Activated B cell treated with CpG ODN at 0.5 μM for 24 hours (primary cell): ENCODE results near the gene ABCG1. TPM values are rescaled to one million over a fixed set of nuclear protein-coding genes. Genes with fewer than 3 reads are reported as not detected.
A peak's percentile ranks its signal among the peaks of the same experiment; 100 is the strongest.

Experiments
- ATAC-seq: fragments of 200-7000 bp; cut with Tn5 transposase; one replicate; pipeline ENCODE4 v1.10.0; 2021; ENCODE audit warnings: low read depth, mild to moderate bottlenecking, moderate library complexity
- CTCF ChIA-PET: fragments of 350-600 bp; sonication (Branson Sonifier 250); formaldehyde crosslinking; loops from one replicate; lab custom pipeline; 2021; ENCODE audit warnings: antibody characterized with exemption; lab: Charles Lee
- POLR2A ChIA-PET: fragments of 350-600 bp; sonication (Branson Sonifier 250); formaldehyde crosslinking; loops from one replicate; lab custom pipeline; 2021; ENCODE audit warnings: antibody characterized with exemption; lab: Charles Lee
- DNase-seq: peaks from one replicate; pipeline ENCODE4 v3.0.0; 2022
- H3K27ac Mint-ChIP-seq: one replicate; pipeline ENCODE4 v1.8.0; 2020; ENCODE audit warnings: mixed read lengths
- H3K27me3 Mint-ChIP-seq: one replicate; pipeline ENCODE4 v1.8.0; 2021; ENCODE audit warnings: mixed read lengths
- H3K36me3 Mint-ChIP-seq: one replicate; pipeline ENCODE4 v1.8.0; 2021; ENCODE audit warnings: low read depth, mixed read lengths
- H3K4me1 Mint-ChIP-seq: one replicate; pipeline ENCODE4 v1.8.0; 2021; ENCODE audit warnings: mixed read lengths
- H3K4me3 Mint-ChIP-seq: one replicate; pipeline ENCODE4 v1.8.0; 2020; ENCODE audit warnings: mild to moderate bottlenecking, mixed read lengths
- H3K9me3 Mint-ChIP-seq: one replicate; pipeline ENCODE4 v1.8.0; 2020; ENCODE audit warnings: mixed read lengths
- CTCF ChIP-seq: fragments of 200-600 bp; IDR thresholded peaks from one replicate; pipeline ENCODE4 v1.8.0; 2022; ENCODE audit warnings: antibody characterized with exemption, mild to moderate bottlenecking
- intact Hi-C: fragments of 100-400 bp; cut with micrococcal nuclease; formaldehyde crosslinking; loops from one replicate; pipeline ENCODE4 v1.15.1; 2024
- total RNA-seq: library from RNA; stranded (reverse); gene quantifications from 2 replicates; pipeline ENCODE4 v1.2.3, GENCODE V29; 2022

The ABCG1 gene
- total RNA-seq, 1 donor from 2014 or later: 3.4 TPM

- no peak overlapping the region for H3K27ac Mint-ChIP-seq
- H3K27me3 Mint-ChIP-seq: no peaks in the 10 kb centered on the region
- POLR2A ChIA-PET: interaction anchor here (0.5 to 0.6 kb wide), 3 partner anchors 65 to 936 kb away, joined by 3 to 5 read pairs (median 3); no protein-coding TSS in a partner anchor
Observed at GRCh38 chr21:42226626-42227025, 7.7 kb downstream of the ABCG1 start.

GRCh38 chr21:42227909-42228708 lies 9.2 kb downstream of the ABCG1 start:
- intact Hi-C loops: loop anchor here (1.0 to 5.0 kb wide), 3 partner anchors 8 to 309 kb away; no protein-coding TSS in a partner anchor
- Mint-ChIP-seq H3K36me3 (peaks cover 43% of the 10 kb centered on the region), H3K4me3 (peak overlapping the region; percentile 45), H3K27ac (peak overlapping the region; percentile 70), H3K9me3 (no peaks in the 10 kb centered on the region), H3K4me1 (peaks cover 63% of the 10 kb centered on the region), H3K27me3 (no peaks in the 10 kb centered on the region)
- peak; percentile 78 for DNase-seq
- CTCF ChIA-PET: interaction anchor here (0.5 to 2.5 kb wide), 2 partner anchors 31 to 62 kb away, joined by 3 to 7 read pairs; no protein-coding TSS in a partner anchor
- TF ChIP-seq CTCF: no peak
- ATAC-seq: peak; percentile 96
- POLR2A ChIA-PET: interaction anchor here (0.7 to 3.8 kb wide), 3 partner anchors 8 to 550 kb away, joined by 3 to 31 read pairs (median 3); partner anchors contain the start of gene ABCG1

More at GRCh38 chr21:42226626-42227025, 7.7 kb downstream of the ABCG1 start:
- ATAC-seq (no peak), DNase-seq (no peak)
- H3K36me3 Mint-ChIP-seq: peaks cover 52% of the 10 kb centered on the region
- CTCF ChIA-PET: interaction anchor here (1.2 kb wide), 1 partner anchor 32 kb away, joined by 3 read pairs; no protein-coding TSS in a partner anchor
- no peak overlapping the region for H3K4me3 Mint-ChIP-seq
- intact Hi-C loops: loop anchor here (5.0 kb wide), 1 partner anchor 311 kb away; no protein-coding TSS in a partner anchor
- no peaks in the 10 kb centered on the region for H3K9me3 Mint-ChIP-seq
- H3K4me1 Mint-ChIP-seq: peaks cover 62% of the 10 kb centered on the region
- TF ChIP-seq CTCF: no peak

- CTCF ChIA-PET: interaction anchor here (0.5 to 2.5 kb wide), 3 partner anchors 30 to 83 kb away, joined by 3 to 7 read pairs (median 3); no protein-coding TSS in a partner anchor
- ATAC-seq: no peak
- no peaks in the 10 kb centered on the region for H3K27me3 Mint-ChIP-seq
- peaks cover 39% of the 10 kb centered on the region for H3K36me3 Mint-ChIP-seq
- H3K4me3 Mint-ChIP-seq: peak overlapping the region; percentile 19
- intact Hi-C loops: loop anchor here (1.0 to 5.0 kb wide), 3 partner anchors 8 to 309 kb away; no protein-coding TSS in a partner anchor
- DNase-seq: no peak
- no peak for TF ChIP-seq CTCF
- no peaks in the 10 kb centered on the region for H3K9me3 Mint-ChIP-seq
- no peak overlapping the region for H3K27ac Mint-ChIP-seq
- H3K4me1 Mint-ChIP-seq: peaks cover 65% of the 10 kb centered on the region
- POLR2A ChIA-PET: interaction anchor here (1.1 to 3.8 kb wide), 2 partner anchors 9 to 84 kb away, joined by 3 to 31 read pairs; partner anchors contain the start of gene ABCG1
Observed at GRCh38 chr21:42228709-42229220, 9.8 kb downstream of the ABCG1 start.

- intact Hi-C loops: loop anchor here (5.0 kb wide), 1 partner anchor 308 kb away; no protein-coding TSS in a partner anchor
- Mint-ChIP-seq H3K27ac (no peak overlapping the region), H3K4me3 (no peak overlapping the region), H3K27me3 (no peaks in the 10 kb centered on the region), H3K36me3 (peaks cover 39% of the 10 kb centered on the region), H3K9me3 (no peaks in the 10 kb centered on the region), H3K4me1 (peaks cover 73% of the 10 kb centered on the region)
- no peak for DNase-seq
- POLR2A ChIA-PET: interaction anchor here (3.8 kb wide), 1 partner anchor 10 kb away, joined by 31 read pairs; the partner anchor contains the start of gene ABCG1
- CTCF ChIA-PET: interaction anchor here (1.4 to 2.5 kb wide), 2 partner anchors 29 to 84 kb away, joined by 3 to 7 read pairs; no protein-coding TSS in a partner anchor
- no peak for TF ChIP-seq CTCF
- no peak for ATAC-seq
Observed at GRCh38 chr21:42229676-42230075, 10.7 kb downstream of the ABCG1 start.
